KMS-11 (cell line): ENCODE results near the gene DNM3.

Experiments
- H2AFZ ChIP-seq: fragments of 200-600 bp; sonication (generic); 2 replicates; pipeline ENCODE4 v1.6.1; 2016; ENCODE audit warnings: antibody characterized with exemption, mixed run types, low read depth
- H3K27ac ChIP-seq: fragments of 200-600 bp; sonication (generic); 2 replicates; pipeline ENCODE4 v1.6.1; 2016; ENCODE audit warnings: mild to moderate bottlenecking, mixed run types
- H3K27me3 ChIP-seq: fragments of 200-600 bp; sonication (generic); 2 replicates; pipeline ENCODE4 v1.6.1; 2017; ENCODE audit warnings: mild to moderate bottlenecking, low read depth, mixed run types, moderate library complexity; ENCODE audit not compliant: insufficient read depth
- H3K36me3 ChIP-seq: fragments of 200-600 bp; sonication (generic); 2 replicates; pipeline ENCODE4 v1.6.1; 2017; ENCODE audit warnings: mild to moderate bottlenecking, mixed run types; ENCODE audit not compliant: insufficient read depth
- H3K4me1 ChIP-seq: fragments of 200-600 bp; sonication (generic); 2 replicates; pipeline ENCODE4 v1.6.1; 2016; ENCODE audit warnings: mild to moderate bottlenecking, low read depth, mixed run types; ENCODE audit not compliant: poor library complexity, severe bottlenecking
- H3K4me2 ChIP-seq: fragments of 200-600 bp; sonication (generic); 2 replicates; pipeline ENCODE4 v1.7.0; 2016; ENCODE audit warnings: mild to moderate bottlenecking, mixed run types
- H3K4me3 ChIP-seq: fragments of 200-600 bp; sonication (generic); IDR thresholded peaks from 2 replicates; pipeline ENCODE4 v1.6.1; 2017; ENCODE audit warnings: low read depth, low read length, mixed read lengths; ENCODE audit not compliant: insufficient read depth
- H3K79me2 ChIP-seq: fragments of 200-600 bp; sonication (generic); 2 replicates; pipeline ENCODE4 v1.6.1; 2016; ENCODE audit warnings: low read depth, mixed run types; ENCODE audit not compliant: insufficient read depth
- H3K9ac ChIP-seq: fragments of 200-600 bp; sonication (generic); 2 replicates; pipeline ENCODE4 v1.6.1; 2016; ENCODE audit warnings: mild to moderate bottlenecking, mixed run types
- H4K20me1 ChIP-seq: fragments of 200-600 bp; sonication (generic); 2 replicates; pipeline ENCODE4 v1.6.1; 2016; ENCODE audit warnings: mild to moderate bottlenecking, mixed run types; ENCODE audit not compliant: insufficient read depth
- CTCF ChIP-seq: fragments of 200-600 bp; sonication (generic); conservative IDR thresholded peaks from 2 replicates; pipeline ENCODE4 v1.6.1; 2017; ENCODE audit warnings: low read depth, mild to moderate bottlenecking, antibody characterized with exemption, low read length, moderate library complexity, mixed read lengths

Gene DNM3

GRCh38 chr1:172238158-172238557 lies 396.9 kb downstream of the DNM3 start:
- no peak for TF ChIP-seq CTCF
- H2AFZ ChIP-seq, result no peak overlapping the region
- no peaks in the 10 kb centered on the region for H3K36me3 ChIP-seq
- H3K27ac ChIP-seq, result no peak overlapping the region
- H3K27me3 ChIP-seq, result no peaks in the 10 kb centered on the region
- H3K9ac ChIP-seq, result no peak overlapping the region
- no peaks in the 10 kb centered on the region for H4K20me1 ChIP-seq
- no peak overlapping the region for H3K4me2 ChIP-seq
- no peak overlapping the region for H3K4me3 ChIP-seq
- no peaks in the 10 kb centered on the region for H3K79me2 ChIP-seq
- H3K4me1 ChIP-seq, result no peaks in the 10 kb centered on the region

GRCh38 chr1:172238965-172239364 lies 397.7 kb downstream of the DNM3 start:
- H3K79me2 ChIP-seq, result no peaks in the 10 kb centered on the region

GRCh38 chr1:172239901-172240300 lies 398.6 kb downstream of the DNM3 start:
- no peak overlapping the region for H2AFZ ChIP-seq
- no peak for TF ChIP-seq CTCF

More at GRCh38 chr1:172238965-172239364, 397.7 kb downstream of the DNM3 start:
- no peaks in the 10 kb centered on the region for H3K36me3 ChIP-seq
- H3K27me3 ChIP-seq, result no peaks in the 10 kb centered on the region
- H4K20me1 ChIP-seq, result no peaks in the 10 kb centered on the region
- H3K9ac ChIP-seq, result no peak overlapping the region
- no peak overlapping the region for H3K4me3 ChIP-seq
- H3K27ac ChIP-seq, result no peak overlapping the region
- TF ChIP-seq CTCF, result no peak
- H3K4me1 ChIP-seq, result no peaks in the 10 kb centered on the region
- H2AFZ ChIP-seq, result no peak overlapping the region
- H3K4me2 ChIP-seq, result no peak overlapping the region

GRCh38 chr1:172241540-172241939 lies 400.2 kb downstream of the DNM3 start:
- H3K4me3 ChIP-seq, result no peak overlapping the region
- H3K4me2 ChIP-seq, result no peak overlapping the region
- H3K9ac ChIP-seq, result no peak overlapping the region
- no peaks in the 10 kb centered on the region for H3K79me2 ChIP-seq
- H3K36me3 ChIP-seq, result no peaks in the 10 kb centered on the region
- H3K27me3 ChIP-seq, result no peaks in the 10 kb centered on the region
- no peak for TF ChIP-seq CTCF
- H2AFZ ChIP-seq, result no peak overlapping the region
- no peaks in the 10 kb centered on the region for H4K20me1 ChIP-seq
- H3K4me1 ChIP-seq, result no peaks in the 10 kb centered on the region
- H3K27ac ChIP-seq, result no peak overlapping the region

More at GRCh38 chr1:172239901-172240300, 398.6 kb downstream of the DNM3 start:
- no peaks in the 10 kb centered on the region for H3K36me3 ChIP-seq
- no peak overlapping the region for H3K9ac ChIP-seq
- H3K4me1 ChIP-seq, result no peaks in the 10 kb centered on the region
- no peaks in the 10 kb centered on the region for H4K20me1 ChIP-seq
- H3K27ac ChIP-seq, result no peak overlapping the region
- H3K4me3 ChIP-seq, result no peak overlapping the region
- no peaks in the 10 kb centered on the region for H3K27me3 ChIP-seq
- H3K79me2 ChIP-seq, result no peaks in the 10 kb centered on the region
- H3K4me2 ChIP-seq, result no peak overlapping the region
